Occipital lobe (tissue), 2 donors: Measurements from ENCODE around the gene DCLK1. TPM values are rescaled to one million over a fixed set of nuclear protein-coding genes. Genes with fewer than 3 reads are reported as not detected.

ENCODE experiments used
- DNase-seq: peaks from one replicate; lab custom pipeline; 2025; lab: John Stamatoyannopoulos, UW
- total RNA-seq: library from RNA; depleted of rRNA; stranded (reverse); fragments of >200 nt; gene quantifications from one replicate; pipeline ENCODE4 v1.2.3, GENCODE V29; 2014

Gene DCLK1
- total RNA-seq, result 385 TPM

DNA sequence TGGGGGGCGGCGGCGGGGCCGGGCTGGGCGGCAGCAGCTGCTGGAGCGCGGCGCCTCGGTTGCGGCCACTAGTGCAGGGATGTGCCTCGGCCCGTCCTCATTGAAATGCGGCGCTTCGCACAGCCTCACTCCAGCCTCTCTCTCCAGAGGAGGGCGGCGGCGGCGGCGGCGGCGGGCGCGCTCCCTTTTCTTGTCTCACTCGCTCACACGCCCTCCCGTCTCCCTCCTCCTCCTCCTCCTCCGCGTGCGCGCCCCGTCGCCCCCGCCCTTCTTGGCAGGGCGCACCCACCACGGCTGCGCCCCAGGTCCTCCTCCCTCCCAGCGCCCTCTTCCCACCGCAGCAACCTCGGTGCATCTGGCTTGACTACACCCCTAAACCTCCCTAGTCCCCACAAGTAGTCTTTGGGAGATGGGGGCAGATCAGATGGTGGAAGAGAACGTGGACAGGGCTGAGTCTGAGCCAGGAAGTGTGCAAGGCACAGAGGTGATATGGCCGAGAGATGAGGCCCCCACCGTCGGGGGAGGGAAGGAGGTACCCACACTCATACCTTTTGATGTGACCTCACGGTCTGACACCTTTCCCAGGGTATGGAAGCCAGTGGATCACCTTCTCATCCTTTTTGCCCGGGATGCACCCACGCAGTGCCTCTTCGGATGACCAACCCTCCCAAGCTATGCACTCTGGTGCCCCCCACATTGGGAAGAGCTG is at the start of gene DCLK1:
TSS of gene DCLK1 (minus strand) at position 161 of the 709 bp plus-strand sequence.
- peak; percentile 64 for DNase-seq

DNA sequence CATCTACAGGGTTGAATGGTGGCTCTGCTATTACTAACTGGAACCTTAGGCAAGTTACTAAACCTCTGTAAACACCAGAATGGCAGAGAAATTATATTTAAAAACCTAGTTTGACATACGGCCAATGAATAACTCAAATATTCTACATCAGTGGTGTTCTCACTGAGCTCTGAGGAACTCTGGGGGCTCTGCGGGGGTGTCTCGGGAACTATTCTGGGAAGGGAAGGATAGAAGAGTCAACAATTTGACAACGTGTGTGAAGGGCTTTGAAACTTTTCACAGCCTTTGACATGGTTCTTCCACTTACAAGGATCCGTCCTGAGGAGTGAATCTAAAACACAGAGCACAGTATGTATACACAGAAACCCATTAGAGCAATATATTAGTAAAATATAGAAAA is 44.4 kb upstream of the DCLK1 start:
- DNase-seq, result no peak

DNA sequence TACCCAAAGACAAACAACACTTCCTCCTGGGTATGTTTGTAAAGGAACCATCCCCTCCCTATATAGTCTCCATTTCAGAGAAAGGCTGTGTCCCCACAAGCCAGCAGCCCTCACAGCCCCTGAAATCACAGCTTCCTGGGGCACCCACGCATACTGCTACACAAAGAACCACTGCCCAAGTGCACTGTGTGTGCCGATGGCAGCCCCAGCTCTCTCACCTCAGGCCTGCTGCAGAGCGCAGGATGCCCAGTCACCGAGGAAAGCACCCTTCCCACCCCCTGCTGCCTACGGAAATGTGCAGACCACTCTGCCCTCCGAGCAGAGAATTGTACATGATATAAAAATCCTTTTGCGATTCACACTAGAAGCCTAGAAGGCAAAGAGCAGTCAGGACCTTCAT is 43.7 kb upstream of the DCLK1 start:
- no peak for DNase-seq

DNA sequence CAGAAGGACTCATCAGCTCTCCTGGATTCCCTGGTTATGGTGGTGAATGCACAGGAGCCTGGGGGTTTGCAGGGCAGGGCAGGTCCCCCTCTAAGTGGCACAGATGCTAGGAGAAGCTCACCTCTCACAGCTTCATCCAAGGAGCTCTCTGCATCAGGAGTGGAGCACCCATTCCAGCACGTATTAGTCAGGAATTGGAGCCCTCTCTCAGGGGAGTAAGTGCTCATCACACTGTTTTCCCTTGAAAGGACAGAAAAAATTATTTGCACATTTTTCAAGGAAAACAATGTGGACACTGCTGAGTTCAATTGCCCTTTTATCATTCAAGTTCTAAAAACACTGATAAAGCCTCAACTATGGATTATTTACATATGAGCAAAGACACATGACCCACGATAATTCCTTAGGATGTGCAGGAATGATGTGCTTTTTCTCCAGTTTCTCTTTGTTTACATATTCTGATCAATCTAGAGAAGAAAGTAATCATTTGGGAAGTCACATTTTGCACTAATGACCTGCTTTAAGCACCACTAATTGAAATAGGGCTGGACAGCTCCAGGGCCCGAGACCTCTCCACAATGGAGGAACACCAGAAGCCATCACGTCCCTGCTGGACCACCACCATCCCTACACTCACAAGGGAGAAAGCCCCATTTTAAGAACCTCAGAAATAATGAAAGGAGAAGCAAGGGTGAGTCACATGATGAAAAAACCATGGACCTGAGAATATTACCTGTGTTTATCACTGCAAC is 42.6 kb upstream of the DCLK1 start:
- no peak for DNase-seq

DNA sequence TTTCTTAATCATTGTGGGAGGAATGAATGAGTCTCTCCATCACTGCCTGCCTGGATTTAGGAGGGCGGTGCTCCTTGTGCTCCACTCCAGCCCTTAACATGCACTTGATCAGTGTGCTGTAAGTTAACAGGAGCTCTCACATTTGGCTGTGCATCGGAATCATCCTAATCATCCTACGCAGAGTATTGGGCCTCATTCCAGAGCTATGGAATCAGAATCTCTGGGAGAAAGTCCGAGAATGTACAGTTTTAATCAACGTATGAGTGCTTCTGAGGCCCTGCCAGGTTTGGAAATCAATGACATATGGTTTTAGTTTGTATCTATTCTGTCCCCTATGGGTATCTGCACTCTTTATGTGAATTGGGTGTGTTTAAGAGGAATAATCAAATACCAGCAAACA is 34.9 kb upstream of the DCLK1 start:
- DNase-seq, result no peak

DNA sequence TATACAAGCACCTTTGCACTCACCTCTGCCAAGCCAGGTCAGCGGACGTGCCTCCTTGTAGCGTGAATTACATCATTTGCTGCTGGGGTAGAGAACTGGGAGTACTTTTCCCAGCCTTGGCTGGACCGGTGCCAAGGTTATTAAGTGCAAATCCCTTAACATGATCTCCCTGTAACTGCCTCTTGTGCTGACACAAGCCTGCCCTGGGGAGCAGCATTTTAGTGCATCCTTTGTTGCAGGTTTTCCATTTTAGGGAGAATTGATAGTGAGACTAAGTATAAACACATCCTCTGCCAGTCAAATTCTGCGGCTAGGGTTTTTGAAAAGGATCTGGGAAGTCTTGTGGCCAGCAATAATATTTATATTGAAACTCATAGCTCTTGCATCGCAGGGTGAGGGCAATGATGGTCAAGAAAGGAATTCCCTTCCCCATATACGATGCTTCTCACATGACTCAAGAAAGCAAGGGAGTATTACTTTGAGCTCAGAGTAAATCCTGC is 32.7 kb upstream of the DCLK1 start:
- DNase-seq, result no peak

DNA sequence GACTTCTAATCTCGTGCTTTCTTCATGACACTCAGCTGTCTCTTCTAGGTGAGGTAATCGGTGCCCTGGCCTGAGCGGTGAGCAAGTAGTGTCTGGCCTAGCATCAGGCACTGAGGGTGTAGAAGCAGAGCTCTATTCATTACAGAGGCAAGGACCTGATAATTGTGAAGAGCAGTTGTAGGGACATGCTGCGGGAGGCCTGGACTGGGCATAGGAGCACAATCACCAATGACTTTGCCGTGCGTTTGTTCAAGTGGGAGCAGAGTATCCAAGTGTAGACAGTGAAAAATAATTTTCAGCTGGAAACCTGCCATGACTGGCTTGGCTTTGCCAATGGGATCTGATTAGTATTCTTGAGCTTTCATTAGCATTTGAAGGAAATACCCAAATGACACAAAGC is 32.1 kb upstream of the DCLK1 start:
- DNase-seq, result no peak

DNA sequence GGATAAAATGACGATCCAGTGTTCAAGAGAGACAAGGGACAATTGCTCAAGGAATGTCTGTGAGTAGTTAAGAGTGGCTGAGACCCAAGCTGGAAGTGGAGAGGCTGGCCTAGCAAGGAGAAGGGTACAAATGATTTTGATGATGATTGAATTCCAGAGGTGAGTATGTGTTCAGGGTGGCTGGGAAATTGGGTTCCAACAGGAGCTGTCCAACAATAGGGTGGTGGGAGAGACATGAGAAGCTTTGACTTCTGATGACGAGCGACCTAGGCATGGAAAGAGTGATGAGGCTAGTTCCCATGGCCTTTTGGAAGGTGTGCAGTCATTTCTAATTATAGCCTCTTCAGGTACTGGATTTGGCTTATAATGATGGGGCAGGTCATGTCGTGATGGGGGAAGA is 29.1 kb upstream of the DCLK1 start:
- DNase-seq, result no peak

DNA sequence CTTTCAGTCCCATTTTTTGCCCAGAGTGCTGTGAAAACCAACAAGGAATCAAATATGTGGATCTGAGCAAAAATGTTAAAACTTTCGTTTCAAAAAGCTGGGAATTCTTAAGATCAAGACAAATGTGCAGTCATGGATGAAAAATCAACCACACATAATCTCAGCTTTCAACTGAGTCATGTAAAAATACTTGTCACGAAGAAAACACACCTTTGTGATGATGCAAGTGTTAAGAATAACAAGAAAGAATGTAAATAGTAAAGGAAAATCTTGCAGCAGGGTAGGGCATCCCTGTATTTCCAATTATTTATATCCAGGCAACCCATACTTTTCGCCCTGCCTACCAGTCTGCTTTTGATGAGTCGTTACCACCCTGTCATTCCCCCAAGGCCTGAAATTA is 27.4 kb upstream of the DCLK1 start:
- no peak for DNase-seq

DNA sequence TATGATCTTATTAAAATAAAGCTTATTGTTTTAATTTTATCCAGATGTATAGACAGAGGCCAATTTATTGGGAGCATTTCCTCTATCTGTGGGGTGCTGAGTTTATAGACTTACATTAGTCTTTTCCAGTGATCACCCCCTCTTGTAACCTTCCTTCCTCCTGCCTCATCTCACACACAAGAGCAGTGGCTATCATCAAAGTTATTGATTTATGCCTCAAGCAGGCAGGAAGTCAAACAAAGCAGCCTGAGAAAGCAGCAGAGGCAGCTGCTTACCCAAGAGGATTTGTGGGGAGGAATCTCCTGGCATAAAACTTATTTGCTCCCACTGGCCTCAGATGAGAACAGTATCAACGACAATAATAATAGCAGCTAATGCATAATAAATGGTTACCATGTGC is 26.3 kb upstream of the DCLK1 start:
- DNase-seq, result no peak

DNA sequence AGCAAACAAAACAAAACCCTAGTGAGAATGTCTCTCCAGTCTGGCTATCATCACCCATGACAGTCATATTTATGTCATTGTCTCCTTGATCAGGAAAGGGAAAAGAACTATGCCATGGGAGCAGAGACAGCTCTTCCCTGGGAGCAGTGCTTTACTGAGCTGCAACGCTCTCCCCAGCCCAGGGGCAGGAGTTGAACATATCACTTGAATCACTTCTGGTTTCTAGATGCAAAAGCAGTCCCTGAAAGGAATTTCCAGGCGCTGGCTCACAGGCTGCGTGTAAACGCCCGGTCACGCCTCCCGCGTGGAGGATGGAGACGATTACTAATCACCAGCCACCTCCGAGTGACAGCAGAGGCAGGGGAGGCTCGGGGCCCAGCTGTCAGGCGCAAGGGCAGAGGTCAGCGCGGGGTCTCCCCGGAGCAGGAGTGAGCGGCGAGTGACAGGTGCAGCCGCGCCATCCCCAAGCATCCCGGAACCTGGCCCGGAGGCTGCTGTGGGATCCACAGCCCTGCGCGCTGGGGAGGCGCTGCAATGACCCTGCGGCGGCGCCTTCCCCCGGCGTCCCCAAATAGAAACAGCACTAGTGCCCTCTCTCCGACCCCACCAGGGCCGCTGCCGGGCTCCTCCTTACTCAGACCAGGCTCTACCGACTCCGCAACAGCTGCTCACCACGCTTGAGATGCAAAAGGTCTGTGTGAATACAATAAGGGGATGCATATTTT is 23.5 kb upstream of the DCLK1 start:
- DNase-seq, result peak; percentile 25

DNA sequence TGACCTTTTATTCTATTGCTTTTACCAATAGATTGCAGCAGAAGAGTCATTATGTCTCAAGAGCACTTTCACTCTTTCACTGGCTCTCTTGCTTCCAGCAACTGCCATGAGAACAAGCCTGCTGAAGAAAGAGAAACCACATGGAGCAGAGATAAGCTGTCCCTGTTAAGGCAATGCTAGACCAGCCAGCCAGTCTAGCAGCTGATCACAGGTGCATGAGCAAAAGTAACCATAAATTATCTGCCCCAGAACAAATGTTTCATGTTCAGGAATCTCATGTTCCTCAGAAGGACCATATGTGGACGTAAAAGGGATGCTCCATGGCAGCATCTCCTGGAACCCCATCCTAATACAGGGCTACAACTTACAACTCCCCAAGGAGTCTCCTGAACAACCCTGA is 20.4 kb upstream of the DCLK1 start:
- DNase-seq, result no peak

DNA sequence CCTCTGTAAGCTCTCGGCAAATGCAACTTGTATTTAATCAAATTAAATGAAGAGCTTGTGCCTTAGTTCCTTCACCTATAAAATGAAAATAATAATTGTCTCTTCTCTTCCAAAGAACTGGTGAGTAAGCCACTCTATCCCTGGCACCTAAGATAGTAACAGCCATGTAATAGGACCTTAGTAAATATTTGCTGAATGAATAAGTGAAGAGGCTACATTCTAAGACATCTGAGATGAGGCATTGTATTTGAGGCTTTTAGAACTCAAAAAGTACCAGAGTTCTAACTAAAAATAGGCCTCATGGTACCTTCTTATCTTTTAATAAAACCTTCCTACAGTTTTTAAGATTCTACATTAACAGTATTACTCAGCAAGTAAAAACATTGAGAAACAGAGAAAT is 17.3 kb upstream of the DCLK1 start:
- no peak for DNase-seq

DNA sequence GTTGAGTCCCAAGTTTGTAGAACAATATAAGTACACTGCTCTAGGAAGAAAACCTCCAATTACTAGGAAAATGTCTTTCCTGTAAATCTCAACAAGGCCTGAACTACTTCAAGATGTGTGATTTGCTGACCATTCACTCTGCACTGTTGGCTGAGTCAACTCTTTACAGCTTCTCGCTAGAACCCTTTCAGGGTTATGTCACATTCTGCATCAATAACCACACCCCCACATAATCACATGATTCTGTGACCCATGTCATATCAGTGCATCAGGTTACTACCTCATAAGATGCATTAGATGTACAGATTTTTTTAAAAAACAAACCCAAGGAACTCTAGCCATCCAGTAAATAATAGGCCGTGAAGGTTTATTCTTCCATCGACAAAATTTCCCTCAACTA is 16.1 kb upstream of the DCLK1 start:
- DNase-seq, result no peak

DNA sequence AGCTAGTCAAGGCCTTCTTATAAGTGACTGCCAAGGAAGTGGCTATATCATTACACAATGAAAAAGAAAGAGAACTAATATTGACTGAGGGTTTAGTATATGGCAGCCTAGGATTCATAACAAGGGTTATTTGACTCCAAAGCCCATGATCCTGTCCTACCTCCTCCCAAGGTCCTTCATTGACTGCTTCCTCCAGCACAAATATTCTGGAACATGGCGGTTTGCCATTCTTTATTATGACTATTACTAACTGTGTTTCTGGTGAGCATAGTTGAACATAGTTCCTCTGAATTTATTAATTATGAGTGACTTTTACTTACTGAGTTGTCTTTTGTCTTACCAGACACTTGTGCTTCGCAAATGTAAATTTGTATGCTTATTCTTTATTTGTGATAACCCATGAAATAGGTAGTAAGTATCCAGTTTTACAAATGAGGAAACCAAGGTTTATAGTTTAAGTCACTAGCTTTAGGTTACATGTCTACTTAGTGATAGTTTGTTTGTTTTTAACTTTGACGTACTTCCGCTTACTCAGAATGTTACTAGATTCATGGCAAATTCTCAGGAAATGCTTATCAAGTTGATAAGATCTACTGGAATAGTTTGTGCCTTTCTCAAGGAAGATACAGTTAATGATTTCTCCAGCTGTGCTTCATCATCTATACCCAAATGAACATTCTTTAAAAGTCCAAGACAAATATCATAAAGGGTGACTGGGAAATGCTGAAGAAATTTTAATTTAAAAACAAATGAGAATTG is 15.5 kb upstream of the DCLK1 start:
- no peak for DNase-seq

DNA sequence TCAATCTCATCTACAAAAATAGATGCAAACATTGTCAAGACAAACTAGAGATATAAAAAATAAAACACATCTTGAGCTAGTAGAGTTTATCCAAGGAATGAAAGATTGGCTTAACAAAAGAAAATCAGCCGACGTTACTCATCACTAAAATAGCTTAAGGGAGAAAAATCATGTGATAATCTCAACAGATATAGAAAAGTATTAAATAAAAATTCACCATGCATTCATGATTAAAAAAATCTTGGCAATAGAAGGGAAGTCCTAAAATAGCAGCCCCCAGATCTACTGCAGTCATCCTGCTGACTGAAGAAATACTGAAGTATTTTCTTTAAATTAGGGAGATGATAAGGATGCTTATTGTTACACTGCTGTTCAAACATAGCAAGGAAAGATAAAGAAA is 12.6 kb upstream of the DCLK1 start:
- no peak for DNase-seq

DNA sequence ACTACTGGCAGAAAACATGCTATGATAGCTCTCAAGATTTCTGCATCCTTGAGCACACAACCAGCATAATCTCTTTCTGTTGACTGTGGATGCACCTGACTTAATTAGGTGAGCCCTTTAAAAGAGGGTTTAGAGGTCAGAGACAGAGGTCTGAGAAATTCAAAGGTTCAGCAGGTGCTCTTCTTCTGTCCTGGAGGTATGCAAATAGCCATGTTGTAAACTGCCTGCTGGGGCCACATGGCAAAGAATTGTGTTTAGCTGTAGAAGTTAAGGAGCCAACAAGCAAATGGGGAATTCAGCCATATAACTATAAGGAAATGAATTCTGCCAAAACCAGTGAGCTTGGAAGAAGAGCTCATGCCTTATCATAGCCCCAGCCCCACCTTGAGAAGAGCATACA is 11.6 kb upstream of the DCLK1 start:
- DNase-seq, result no peak

DNA sequence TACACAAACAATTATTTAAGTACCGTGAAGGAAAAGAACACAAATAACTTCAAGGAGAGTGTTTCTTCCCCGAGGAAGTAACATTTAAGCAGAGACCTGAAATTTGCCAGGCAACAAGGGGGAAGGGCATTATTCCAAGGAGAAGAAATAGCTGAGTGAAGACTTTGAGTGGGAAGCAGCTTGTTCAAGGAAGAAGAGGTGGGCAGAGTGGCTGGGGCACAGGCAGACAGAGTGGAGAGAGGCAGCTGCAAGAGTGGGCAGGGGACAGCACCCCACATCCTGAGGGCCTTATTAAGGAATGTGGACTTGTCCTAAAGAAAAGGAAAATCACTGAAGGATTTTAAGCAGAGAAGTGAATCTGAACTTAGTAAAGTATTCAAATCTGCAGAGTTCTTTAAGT is 4.7 kb upstream of the DCLK1 start:
- no peak for DNase-seq

DNA sequence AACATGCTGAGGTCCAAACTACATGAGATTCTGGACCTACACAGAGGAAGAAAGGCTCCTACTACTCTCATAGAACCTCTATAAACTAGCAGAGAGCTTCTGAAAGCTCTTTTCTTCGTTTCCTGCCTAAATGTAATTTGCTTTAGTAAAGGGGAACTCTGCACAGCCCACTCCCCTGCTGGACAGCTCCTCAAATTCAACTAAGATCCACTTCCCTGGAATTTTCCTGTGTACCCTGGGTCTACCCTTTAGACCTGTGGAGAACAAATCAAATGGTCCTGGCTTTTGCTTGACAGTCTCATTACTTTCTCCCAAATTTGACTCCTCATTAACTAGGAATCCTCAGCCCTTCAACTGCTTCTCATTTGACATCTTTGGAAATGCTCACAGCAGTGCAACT is 3.5 kb upstream of the DCLK1 start:
- no peak for DNase-seq

DNA sequence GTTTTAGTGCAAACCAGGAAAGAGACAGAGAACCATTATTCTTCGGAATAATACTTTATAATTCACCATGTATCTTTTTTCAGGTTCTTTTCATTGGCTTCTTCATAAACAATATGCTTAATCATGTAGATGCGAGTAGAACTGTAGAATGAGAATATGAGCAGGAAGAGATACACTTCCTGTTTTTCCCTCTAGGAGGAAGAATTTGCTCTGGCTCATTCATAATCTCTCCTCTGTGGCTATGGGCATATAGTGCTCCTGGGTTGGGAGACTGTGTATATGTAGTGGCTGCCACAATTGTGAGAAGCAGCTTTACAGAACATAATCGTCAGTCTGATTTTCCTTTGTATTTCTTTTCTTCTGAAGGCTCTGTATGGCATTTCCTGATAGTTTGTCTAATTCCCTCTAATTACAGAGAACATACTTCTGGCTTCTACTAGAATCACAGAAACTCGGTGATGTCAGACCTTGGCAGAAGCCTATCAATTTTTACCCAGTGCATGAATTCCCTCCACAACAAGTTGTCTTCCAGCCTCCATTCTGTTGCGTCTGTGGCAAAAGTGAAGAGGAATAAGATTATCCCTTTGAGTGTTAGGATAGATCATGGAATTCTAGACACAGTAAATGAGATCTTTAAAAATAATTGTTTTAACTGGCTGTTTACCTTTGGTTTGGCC is 2.9 kb upstream of the DCLK1 start:
- no peak for DNase-seq

DNA sequence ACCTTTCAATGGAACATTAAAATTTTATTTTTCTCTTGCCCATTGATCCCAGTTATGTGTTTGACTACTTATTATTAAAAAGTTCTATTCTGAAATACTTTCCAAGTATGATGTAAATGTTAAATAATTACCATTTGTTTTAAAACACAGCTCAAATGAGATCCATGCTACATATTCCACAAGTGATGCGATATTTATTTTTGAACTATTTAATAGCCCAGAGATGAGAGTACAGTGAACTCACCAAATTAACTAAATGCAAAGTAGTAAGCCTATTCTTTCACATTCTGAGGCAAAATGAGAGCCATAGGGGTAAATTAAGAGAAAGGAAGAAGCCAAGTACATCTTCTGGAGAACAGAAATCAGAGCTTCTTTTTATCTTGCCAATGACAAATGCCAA is 1.2 kb upstream of the DCLK1 start:
- DNase-seq, result no peak
